LHCN-M2 (cell line): ENCODE data around the gene TMPRSS15. TPM values are rescaled to one million over a fixed set of nuclear protein-coding genes. Genes with fewer than 3 reads are reported as not detected.

Source experiments
- DNase-seq: peaks from one replicate; pipeline ENCODE4 v3.0.0-alpha.2; 2012; ENCODE audit warnings: low read depth
- polyA plus RNA-seq: library from polyadenylated mRNA; unstranded; fragments of >200 nt; gene quantifications from one replicate; pipeline ENCODE4 v1.2.1, GENCODE V29; 2012; ENCODE audit warnings: missing spikeins
- total RNA-seq: library from RNA; depleted of rRNA; stranded (reverse); fragments of >200 nt; gene quantifications from 2 replicates; pipeline ENCODE4 v1.2.3, GENCODE V29; 2014; rRNA removed

TMPRSS15 gene
- total RNA-seq: not detected in 2 replicates
- not detected for polyA plus RNA-seq

GRCh38 chr21:18403735-18404450 is at the start of gene TMPRSS15:
Gene TMPRSS15 (minus strand): TSS chr21:18403785. CDS start chr21:18403622, 163 bp downstream.
- DNase-seq: peak; percentile 36

GRCh38 chr21:18451670-18452069 is 48.1 kb upstream of the TMPRSS15 start:
- no peak for DNase-seq

GRCh38 chr21:18449605-18450550 is 46.3 kb upstream of the TMPRSS15 start:
- DNase-seq: peak; percentile 88

GRCh38 chr21:18443701-18444100 is 40.1 kb upstream of the TMPRSS15 start:
- no peak for DNase-seq

- DNase-seq: no peak
Observed at GRCh38 chr21:18443085-18443484, 39.5 kb upstream of the TMPRSS15 start.

- DNase-seq: no peak
Observed at GRCh38 chr21:18430341-18430740, 26.8 kb upstream of the TMPRSS15 start.

- DNase-seq: peak; percentile 63
Observed at GRCh38 chr21:18424276-18424675, 20.7 kb upstream of the TMPRSS15 start.

- no peak for DNase-seq
Observed at GRCh38 chr21:18417141-18417790, 13.7 kb upstream of the TMPRSS15 start.

- no peak for DNase-seq
Observed at GRCh38 chr21:18411565-18411964, 8.0 kb upstream of the TMPRSS15 start.

- DNase-seq: no peak
Observed at GRCh38 chr21:18409579-18409978, 6.0 kb upstream of the TMPRSS15 start.

- DNase-seq: no peak
Observed at GRCh38 chr21:18398843-18399242, 4.7 kb downstream of the TMPRSS15 start.

GRCh38 chr21:18387994-18388393 is 15.6 kb downstream of the TMPRSS15 start:
- peak; percentile 25 for DNase-seq

GRCh38 chr21:18384771-18385170 is 18.8 kb downstream of the TMPRSS15 start:
- DNase-seq: peak; percentile 58

- DNase-seq: peak; percentile 26
Observed at GRCh38 chr21:18382934-18383619, 20.5 kb downstream of the TMPRSS15 start.

- peak; percentile 67 for DNase-seq
Observed at GRCh38 chr21:18382141-18382540, 21.4 kb downstream of the TMPRSS15 start.

- DNase-seq: peak; percentile 78
Observed at GRCh38 chr21:18373606-18374005, 30.0 kb downstream of the TMPRSS15 start.

GRCh38 chr21:18370301-18370700 is 33.3 kb downstream of the TMPRSS15 start:
- no peak for DNase-seq

- peak; percentile 49 for DNase-seq
Observed at GRCh38 chr21:18369115-18369514, 34.5 kb downstream of the TMPRSS15 start.

- peak; percentile 34 for DNase-seq
Observed at GRCh38 chr21:18368205-18368604, 35.4 kb downstream of the TMPRSS15 start.

GRCh38 chr21:18356801-18357200 is 46.8 kb downstream of the TMPRSS15 start:
- no peak for DNase-seq

GRCh38 chr21:18354947-18355346 is 48.6 kb downstream of the TMPRSS15 start:
- DNase-seq: peak; percentile 52
